Epidermal melanocyte (primary cell): ENCODE data around the gene DDX56.

ENCODE experiments used
- DNase-seq: peaks from one replicate; pipeline ENCODE4 v3.0.0; 2011; ENCODE audit warnings: low spot score; ENCODE audit not compliant: insufficient read length

The DDX56 gene

DNA sequence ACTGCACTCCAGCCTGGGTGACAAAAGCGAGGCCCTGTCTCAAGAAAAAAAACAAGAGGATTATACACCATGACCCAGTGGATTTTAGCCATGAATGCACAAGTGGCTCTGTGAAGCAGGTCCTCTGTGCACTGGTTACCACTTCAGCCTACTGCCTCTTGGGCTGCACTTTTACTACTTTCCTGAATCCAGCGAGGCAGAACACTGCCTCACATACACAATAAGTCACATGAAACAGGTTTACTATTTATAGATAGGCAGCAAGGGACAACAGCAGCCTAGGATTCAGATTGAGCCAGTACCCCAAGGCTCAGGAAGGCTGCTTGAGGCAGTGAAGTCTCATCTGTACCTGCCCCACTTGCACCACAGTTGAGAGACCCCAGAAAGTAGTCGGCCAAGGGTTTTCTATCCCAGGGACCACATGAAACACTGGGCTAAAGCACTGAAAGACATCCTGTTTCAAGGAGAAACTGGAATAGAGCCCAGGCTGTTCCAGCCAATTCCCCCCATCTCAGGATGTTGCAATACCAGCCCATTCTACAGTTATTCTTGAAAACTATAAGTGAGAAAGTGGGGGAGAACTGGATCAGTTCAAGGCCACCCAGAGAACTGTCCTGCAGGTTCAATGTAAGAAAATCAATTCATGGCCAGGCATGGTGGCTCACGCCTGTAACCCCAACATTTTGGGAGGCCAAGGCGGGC, 22.4 kb upstream of the DDX56 start:
- no peak for DNase-seq

DNA sequence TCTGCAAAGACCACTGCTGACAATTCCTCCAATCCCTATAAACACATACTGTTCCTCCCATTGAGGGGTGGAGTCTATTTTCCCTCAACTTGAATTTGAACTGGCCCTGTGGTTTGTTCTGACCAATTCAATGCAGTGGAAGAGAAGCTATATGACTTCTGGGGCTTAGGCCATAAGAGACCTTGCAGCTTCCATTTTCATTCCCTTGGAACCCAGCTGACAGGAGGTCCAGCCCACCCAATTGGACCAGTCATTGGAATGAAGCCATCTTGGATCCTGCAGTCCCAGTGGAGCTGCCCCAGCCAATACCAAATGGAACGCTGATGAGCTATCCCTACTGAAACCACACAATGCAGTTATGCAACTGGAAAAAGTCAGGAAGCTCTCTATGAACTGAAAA, 17.2 kb upstream of the DDX56 start:
- no peak for DNase-seq

DNA sequence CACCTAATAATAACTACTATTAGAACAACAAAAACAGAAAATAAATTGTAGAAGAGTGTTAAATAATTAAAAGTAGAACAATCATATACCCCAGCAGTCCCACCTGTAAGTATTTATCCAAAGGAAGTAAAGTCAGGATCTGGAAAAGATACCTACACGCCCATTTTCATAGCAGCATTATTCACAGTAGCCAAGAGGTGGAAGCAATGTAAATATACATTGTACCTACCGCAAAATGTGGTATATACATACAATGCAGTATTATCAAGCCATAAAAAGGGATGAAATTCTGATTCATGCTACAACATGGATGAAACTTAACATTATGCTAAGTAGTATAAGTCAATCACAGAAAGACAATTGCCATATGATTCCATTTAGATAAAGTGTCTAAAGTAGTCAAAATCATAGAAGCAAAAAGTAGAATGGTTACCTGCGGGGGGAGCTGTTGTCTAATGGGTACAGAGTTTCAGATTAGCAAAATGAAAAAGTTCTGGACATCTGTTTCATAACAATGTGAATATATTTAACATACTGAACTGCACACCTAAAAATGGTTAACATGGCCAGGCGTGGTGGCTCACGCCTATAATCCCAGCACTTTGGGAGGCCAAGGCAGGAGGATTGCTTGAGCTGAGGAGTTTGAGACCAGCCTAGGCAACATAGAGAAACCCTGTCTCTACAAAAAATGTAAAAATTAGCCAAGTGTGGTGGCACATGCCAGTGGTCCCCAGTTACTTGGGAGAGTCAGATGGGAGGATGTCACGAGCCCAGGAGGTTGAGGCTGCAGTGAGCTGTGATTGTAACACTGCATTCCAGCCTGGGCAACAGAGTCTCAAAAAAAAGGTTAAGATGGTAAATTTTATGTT, 14.4 kb upstream of the DDX56 start:
- no peak for DNase-seq

DNA sequence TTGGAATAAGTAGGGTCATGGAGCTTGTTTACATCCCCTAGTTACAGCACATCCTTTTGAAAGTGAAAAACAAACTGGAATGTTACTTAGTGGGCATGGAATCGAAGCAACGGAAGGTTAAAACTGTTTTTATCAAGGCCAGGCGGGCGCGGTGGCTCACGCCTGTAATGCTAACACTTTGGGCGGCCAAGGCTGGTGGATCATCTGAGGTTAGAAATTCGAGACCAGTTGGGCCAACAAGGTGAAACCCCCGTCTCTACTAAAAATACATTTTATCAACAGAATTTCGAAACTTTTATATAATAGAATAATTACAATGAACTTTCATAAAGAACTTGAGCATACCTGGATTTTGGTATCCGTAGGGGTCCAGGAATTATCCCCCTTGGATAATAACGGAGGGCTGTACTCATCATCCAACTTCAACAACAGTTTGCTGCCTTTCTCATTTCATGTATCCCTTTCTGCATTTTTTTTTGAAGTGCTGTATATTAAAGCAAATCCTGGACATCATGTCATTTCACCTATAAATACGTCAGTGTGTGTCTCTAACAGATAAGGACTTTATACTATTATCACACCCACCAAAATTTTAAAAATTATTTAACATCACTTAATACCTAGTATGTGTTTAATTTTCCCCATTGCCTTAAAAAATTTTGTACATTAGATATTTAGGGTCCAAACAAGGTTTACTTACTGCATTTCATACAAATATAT, 9.6 kb upstream of the DDX56 start:
- DNase-seq, result no peak

DNA sequence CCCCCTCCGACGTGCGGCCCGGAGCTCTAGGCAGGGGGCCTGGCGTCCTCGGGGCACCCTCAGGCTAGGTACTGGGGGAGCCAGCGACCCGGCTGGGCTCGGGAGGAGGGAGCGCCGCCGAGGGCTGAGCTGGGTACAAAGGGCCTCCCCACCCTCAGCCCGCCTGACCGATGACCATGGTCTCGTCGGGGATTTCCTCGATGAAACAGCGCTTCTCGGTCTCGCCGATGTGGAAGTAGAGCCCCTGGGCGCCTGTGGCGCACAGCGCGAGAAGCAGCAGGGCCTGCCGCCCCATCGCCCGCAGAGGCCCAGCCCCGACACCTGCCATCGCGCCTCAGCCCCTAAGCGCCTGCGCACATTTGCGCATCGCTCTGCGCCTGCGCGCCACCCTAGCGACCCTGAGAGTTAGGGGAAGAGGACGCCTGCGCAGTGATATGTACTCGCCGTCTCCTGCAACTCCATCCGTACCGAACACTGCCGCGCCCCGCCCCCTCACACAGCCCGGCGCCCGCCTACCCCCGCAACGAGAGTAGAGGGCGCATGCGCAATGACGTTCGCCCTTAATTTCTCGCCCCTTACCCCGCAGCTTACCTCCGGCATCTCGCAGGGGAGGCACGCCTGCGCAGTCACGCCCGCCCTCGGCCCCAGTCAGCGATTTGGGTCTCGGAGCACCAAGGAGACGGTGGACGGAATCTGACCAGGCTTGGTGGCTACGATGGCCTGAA, 8.3 kb upstream of the DDX56 start, which contains the start of gene TMED4:
Gene TMED4 (minus strand): TSS at position 353 of the 725 bp plus-strand sequence. CDS start 25 bp downstream, at position 328.
- peak; percentile 98 for DNase-seq

DNA sequence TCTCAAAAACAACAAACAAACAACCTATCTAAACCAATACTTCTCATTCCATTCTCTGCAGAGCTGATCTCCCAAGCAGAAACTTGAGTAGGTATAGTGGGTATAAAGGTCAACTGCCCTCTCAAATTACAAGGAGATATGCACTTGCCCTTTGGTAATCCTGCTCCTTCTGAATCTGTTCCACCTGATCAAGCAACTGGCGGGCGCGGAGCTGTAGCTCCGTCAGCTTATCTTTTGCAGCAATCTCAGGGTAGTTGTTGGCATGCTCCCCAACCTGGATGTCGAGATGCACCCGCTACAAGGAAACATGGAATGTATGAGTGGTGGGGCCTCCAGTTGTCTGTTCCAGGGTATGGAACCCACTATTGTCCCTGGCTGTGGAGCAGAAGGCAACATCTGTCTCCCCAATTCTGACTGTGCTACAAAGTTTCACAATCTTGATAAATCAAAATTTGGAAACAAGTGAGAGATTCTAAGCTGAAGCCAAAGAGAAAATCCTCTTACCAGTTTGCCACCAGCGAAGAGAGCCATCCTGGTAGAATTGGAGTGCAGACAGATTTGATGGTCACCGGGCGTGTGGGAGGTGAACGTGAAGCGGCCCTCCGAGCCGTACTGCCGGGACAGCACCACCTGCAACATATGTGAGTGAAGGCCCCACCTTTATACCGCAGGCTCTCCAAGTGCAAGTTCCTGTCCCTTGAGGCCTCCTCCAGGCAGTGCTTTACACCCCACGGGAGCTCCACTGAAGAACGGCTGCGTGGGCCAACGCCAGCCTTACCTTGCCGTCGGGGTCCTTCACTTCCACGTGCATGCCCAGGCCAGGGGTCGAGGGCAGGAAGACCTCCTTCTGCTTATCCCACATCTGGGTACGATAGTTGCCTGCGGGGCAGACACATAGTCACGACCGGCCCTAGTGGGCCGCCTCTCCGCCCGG, 7.5 kb upstream of the DDX56 start:
- no peak for DNase-seq

DNA sequence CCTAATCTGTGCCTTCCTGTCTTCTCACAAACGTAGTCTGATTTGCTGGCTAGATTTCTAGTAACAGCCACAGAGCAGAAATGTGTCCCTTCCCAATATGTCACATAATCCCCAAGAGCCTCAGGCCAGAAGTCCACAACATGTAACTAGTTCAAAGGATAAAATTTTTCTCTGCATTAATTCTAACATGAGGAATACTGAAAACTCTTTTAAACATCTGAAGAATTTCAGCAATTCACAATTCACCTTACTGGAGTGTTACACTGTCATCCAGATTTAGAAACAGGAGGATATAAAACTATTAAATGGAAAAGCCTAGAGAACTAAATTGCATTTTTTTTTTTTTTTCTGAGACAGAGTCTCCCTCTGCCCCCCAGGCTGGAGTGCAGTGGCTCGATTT, 2.5 kb upstream of the DDX56 start:
- DNase-seq, result no peak

DNA sequence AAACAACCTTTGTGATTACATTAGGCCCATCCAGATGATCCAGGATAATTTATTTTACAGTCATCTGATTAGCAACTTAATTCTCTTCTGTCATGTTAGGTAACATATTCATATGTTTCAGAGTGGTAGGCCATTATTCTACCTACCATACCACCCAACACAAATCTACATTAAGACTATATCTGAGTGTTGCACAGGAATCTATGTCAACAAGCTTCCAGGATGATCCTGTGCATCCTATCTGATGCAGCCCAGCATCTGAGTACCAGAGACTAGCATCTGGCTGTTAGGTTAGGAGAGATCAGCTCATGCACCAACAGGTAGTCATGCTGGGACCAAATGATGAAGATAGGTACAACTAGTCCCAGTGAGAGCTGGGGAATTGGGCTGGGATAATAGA, 1.3 kb upstream of the DDX56 start:
- DNase-seq, result no peak

DNA sequence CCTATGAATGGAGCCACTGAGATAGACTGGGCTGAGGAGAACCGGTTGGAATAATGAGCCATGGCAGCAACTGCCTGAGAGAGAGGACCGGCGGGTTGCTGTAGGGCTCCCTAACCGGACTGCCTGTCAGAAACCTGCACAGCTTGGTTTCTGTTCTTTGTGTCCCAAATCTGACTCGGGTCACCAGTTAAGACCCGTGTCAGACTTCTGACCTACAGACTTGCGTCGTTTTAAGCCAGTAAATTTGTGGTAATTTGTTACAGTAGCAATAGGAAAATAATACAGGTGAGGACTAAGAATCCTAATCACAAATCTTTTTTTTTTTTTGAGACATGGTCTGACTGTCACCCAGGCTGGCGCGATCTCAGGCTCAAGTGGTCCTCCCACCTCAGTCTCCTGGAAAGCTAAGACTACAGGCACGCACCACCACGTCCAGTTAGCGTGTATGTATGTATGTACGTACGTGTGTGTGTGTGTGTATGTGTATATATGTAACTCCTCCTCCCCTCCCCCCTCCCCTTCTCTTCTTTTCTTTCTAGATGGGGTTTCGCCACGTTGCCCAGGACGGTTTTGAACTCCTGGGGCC, 672 bp upstream of the DDX56 start:
- no peak for DNase-seq

DNA sequence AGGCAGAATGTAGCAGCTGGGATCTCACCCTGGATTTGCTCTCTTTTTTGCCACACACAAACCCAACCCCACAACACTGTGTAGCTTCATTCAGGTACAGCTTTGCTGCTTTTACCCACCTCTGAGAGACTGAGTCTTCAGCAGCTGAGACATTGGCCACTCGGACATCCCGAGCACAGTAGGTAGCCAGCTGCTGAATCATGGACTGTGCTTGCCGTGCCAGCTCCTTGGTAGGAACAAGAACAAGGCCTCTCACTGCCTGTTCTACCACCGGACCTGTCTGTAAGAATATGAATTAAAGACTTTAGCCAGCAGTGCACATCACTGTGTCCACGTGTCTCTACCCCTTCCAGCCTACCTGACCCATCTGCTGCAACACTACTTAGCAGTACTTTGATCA, 937 bp downstream of the DDX56 start:
- no peak for DNase-seq

DNA sequence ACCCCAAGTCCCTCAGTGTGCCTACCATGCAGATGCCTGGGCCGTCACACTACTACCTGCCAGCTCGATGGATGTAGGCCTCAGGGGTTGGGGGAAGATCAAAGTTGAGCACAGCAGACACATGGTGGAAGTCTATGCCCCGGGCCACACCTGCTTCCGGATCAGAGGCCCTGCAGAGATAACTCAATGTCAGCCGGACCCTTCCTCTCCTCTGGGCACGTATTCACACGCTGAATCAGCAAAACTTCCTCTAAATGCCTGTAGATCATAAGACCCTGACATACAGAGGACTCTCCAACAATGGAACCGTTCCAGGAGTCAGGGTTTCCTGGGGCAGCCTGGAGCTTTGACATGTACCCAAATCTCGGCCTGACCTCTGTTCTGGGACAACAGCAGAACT, 3.7 kb downstream of the DDX56 start:
- DNase-seq, result no peak

DNA sequence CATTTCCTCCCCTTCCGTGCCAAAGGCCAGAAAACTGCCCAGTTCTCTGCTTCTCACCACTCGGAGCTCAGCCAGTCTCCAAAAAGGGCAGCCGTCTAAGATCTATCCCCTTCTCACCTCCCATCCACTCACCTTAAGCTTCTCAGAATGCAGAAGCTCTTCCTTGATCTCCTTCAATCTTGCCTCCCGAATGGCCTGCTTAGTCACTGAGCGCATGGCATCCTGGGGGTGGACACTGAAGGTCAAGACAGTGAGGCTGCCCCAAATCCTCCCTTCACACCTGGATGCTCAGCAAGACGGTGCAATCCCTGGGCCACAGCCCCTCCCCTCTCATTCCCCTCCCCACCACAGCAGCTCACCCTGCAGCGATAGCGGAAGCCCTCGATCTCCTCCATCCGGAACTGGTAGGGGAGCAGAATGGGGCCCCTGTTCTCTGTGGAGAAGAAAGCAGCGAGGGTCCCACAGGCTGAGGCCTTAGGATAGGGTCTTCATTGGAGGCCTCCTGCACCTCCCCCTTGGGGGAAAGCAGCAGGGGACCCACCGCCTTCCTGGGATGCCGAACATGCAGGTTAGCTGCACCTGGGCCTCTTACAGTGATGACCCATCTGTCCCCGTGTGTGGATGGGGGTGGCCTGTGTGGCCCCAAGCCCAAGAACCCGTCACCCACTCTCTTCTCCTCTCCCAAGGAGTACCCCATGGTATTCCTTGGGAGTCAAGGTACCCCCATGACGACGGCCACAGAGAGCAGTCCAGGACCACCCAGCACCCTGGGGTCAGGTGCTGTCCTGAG, 4.7 kb downstream of the DDX56 start:
- DNase-seq, result no peak

DNA sequence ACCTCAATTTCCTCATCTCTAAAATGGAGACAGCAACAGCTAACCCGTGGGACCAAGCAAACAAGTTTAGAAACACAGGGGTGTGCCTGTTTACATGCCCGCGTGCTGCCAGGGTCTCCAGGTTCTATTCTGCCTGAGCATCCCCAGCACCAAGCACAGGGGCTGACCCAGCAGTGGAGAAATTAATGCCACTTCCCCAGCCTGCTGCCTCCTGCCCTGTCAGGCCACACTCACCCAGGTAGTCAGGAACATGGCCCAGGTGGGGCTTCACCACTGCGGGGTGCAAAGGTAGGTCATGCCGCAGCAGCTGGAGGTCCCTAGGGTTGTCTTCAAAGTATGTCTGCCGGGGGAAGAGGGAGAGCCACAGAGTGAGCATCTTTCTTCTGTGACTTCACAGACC, 5.8 kb downstream of the DDX56 start:
- DNase-seq, result no peak

DNA sequence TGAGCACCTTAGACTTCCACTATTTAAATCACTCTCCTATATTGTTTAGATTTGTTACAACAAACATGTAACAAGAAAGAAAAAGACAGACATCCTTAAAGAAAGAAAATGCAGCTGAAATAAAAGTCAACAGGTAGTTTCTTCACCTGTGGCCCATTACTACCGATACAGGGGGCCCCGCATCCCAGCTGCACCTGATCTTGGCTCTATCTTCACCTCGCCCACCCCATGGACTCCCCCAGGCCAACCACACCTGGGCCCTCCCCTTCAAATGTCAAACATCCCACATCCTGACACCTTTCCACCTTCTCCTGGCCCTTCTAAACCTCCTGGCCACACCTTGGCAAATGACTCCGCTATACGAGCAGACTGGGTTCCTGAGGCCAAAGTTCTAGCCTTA, 7.0 kb downstream of the DDX56 start:
- no peak for DNase-seq

DNA sequence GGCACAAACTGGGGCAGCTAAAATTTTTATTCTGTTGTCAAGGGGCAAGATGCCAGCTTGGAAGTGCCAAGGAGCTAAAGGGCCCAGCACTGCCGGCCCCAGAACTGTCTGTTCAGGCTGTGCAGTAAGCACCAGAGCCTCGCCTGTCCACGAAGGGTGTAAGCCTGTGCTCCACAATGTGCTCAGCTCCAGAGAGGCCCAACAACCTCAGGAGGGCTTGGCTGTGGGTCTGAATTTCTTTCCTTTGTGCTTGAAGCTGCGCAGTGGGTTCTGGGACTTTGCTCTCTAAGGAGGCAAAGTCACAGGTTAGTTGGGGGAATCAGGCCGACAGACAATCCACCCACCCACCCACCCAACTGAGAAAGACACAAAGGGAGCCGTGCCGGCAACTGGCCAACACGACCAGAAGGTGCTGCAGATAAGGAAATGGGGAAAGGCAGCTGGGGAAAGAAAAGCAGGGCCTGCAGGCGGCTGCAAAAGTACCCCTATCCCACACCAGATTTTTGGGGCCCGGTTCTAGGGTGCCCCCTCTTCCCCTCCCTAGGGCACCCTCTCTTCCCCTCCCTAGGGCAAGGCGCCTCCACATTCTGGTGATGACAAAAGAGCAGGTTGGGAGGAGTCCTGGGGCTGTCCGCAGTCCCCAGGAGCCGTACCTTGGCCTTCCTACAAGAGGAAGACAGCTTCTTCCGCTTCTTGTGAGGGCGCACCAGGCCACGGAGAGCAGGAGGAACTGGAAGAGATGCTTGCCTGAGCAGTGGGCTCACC, 7.7 kb downstream of the DDX56 start:
- no peak for DNase-seq

DNA sequence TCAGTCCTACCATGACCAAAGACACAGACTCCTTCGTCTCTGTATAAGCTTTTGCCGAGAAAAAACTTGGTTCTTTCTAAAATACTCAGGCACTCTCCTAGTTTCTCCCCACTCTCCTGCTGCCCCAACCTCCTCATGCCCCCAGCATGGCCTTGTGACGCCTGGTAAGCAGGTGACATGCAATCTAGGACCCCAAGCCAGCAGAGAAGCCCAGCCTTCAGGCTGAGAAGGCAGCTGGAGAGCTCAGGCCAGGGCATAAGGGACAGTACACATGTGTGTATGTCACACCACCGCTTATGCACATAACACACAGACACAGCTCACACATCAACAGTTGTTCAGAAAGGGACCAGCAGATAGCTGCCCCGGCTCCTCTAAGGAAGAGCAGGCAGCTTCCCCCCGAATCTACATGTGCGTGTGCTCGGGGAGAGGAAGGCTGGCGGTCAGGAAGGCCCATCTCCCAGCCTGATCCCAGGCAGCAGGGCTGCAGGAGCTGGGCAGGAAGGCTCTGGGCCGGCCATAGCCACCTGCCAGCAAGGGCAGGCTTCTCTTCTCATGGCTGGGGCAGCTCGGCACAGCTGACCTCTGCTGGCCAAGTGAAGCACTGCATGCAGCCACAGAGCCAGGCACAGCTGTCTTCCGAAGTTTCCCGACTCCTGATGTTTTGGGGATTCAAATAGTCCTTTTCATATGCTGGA, 8.5 kb downstream of the DDX56 start:
- no peak for DNase-seq

DNA sequence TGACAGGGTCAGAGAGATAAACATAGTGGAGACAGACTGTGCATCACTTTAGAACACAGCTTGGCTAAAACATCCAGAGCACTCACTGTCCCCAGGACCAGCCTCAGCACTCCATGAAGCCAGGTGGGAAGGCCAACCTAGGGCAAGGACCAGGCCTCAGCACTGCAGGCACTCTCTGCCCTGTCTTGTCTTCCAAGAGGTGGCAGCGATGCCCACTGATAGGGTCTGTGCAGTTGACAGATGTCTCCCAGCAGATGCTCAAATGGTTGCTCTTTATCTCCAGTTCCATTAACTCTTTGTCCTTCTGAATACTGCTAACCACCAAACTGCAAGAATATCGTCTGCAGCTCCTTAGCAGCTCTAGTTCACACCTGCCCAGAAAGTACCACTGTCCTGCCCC, 9.1 kb downstream of the DDX56 start:
- DNase-seq, result no peak

DNA sequence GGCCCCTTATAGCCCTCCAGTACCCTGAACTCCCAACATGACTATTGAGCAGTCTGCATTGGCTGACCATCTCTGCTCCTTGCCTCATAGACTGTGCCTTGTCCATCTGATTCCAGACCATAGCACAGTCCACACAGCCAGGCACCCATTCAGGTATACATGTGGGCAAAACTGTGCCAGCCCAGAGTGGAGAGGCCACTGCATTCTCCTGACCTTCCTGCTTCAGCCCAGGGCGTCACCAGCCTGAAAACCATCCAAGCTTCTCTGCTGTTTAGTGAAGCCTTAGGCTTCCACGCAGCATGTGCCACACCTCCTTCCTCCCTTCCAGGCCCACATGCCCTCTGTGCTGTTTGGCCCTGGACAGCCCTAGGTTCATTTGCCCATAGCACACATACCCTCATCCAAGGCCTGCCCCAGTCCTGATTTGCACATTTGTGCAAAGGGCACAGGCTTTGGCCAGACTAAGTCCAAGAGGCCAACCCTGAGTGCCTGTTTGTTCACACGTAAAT, 10.5 kb downstream of the DDX56 start:
- no peak for DNase-seq
